ENCODE measurements around the gene SLC44A4. TPM values are rescaled to one million over a fixed set of nuclear protein-coding genes. Genes with fewer than 3 reads are reported as not detected.

SLC44A4 gene
- total and polyA plus RNA-seq, 9 of the 15 experiments (the other 6 are each of a cell fraction or from before 2014, with no cell fraction given), result 7.9 to 18.6 (median 11.2) TPM

- TF ChIP-seq ZNF639 (CRISPR knock-in tag; conservative IDR thresholded peaks at IDR 0.05 in 1 of 2, IDR thresholded peaks at IDR 0.05 in 1 of 2), result peak in 1 of 2 experiments; percentile 86; a peak in 2 of 4 replicates
Measured at GRCh38 chr6:31901953-31902643, 23.3 kb upstream of the SLC44A4 start, which contains the start of gene ZBTB12 (continued).

GRCh38 chr6:31901415-31901952, 22.7 kb upstream of the SLC44A4 start:
- ATAC-seq, result peak; percentile 46
- under 1% methylated on average over 21 of the region's 45 CpGs for WGBS (ENCODE audit: insufficient coverage, low coverage, missing lambda C conversion rate)
- Histone ChIP-seq H3K9me1 (ENCODE audit: control insufficient read depth, insufficient read depth, low read length) (no peaks in the 10 kb centered on the region), H2AFZ (ENCODE audit: low read depth, low read length) (peak overlapping the region; percentile 41; the same call in 1 of the 2 replicates), H3K36me3 (ENCODE audit: control insufficient read depth, insufficient read depth, low read length) (peaks cover 12% of the 10 kb centered on the region; the same call in 1 of the 3 replicates), H4K20me1 (replicated peaks; ENCODE audit: control insufficient read depth, insufficient read depth, low read length) (peaks cover 3% of the 10 kb centered on the region; the same call in 1 of the 2 replicates), H3K9ac (ENCODE audit: insufficient read depth in 1 of 2, low read depth in 2 of 2, low read length in 2 of 2) (peak overlapping the region; percentile 72 to 90), H3K9me3 (replicated peaks; ENCODE audit: control insufficient read depth, insufficient read depth, low read depth, low read length) (no peaks in the 10 kb centered on the region), H3K4me2 (ENCODE audit: insufficient read depth, low read length) (peak overlapping the region; percentile 93), H3K4me3 (peak overlapping the region; percentile 75), H3K79me2 (ENCODE audit: control insufficient read depth, insufficient read depth, low read length) (peaks cover 44% of the 10 kb centered on the region), H3K27ac (ENCODE audit: extremely low read depth, low read depth, low read length) (peak overlapping the region; percentile 84; the same call in 2 of the 3 replicates), H3K4me1 (replicated peaks in 1 of 2; ENCODE audit: control insufficient read depth in 2 of 2, insufficient read depth in 2 of 2, low read length in 2 of 2) (peaks cover 35 to 39% of the 10 kb centered on the region in 2 experiments; a peak in 4 of 5 replicates), H3K27me3 (ENCODE audit: control insufficient read depth in 2 of 2, insufficient read depth in 2 of 2, low read length in 2 of 2) (no peaks in the 10 kb centered on the region)
- no peak for FAIRE-seq
- BruUV-seq (replicated peaks), result TSS peak; percentile 65
- POLR2A ChIA-PET, result interaction anchor here (1.2 to 1.5 kb wide), 2 partner anchors 10 to 39 kb away, joined by 3 to 4 read pairs; partner anchors contain the start of gene NEU1
- in situ Hi-C loops (cut with MboI) (no loop called here), intact Hi-C loops (cut with micrococcal nuclease) (loop anchor here (1.0 to 10.0 kb wide), 4 partner anchors 46 to 293 kb away; partner anchors contain the start of genes CFB, GPSM3 and PBX2)
- peak; percentile 85 to 93 (median 87) for DNase-seq (ENCODE audit: extremely low read depth in 1 of 4, low spot score in 3 of 4)
- CTCF ChIA-PET (ENCODE audit: low intra/inter-chr PET ratio), result no interaction called here
- 0 out of 2 replicates have a peak, but pooled peaks have one; percentile 4 for TF ChIP-seq KAT7 (CRISPR knock-in tag; IDR thresholded peaks at IDR 0.05; ENCODE audit: borderline replicate concordance)
- TF ChIP-seq POLR2G (IDR thresholded peaks at IDR 0.05; ENCODE audit: low read depth, low read length), result peak; percentile 64
- no peak for TF ChIP-seq RERE (CRISPR knock-in tag; IDR thresholded peaks at IDR 0.05; ENCODE audit: borderline replicate concordance)
- 0 out of 2 replicates have a peak, but pooled peaks have one; percentile 38 for TF ChIP-seq ZNF589 (CRISPR knock-in tag; IDR thresholded peaks at IDR 0.05; ENCODE audit: low read depth)
